Uterus (tissue), 4 donors: ENCODE measurements around the gene NDUFAF4. TPM values are rescaled to one million over a fixed set of nuclear protein-coding genes. Genes with fewer than 3 reads are reported as not detected.

Experiments
- DNase-seq, 2 donors: peaks; one replicate each; pipeline ENCODE4 v3.0.0-alpha.2; 2019 to 2020
- H3K27ac ChIP-seq, 2 donors: fragments of 200-600 bp; sonication (generic); 1 replicate in 1 of 2; 2 replicates in 1 of 2; pipeline ENCODE4 v1.5.1; 2016 to 2018
- H3K27me3 ChIP-seq, 2 donors: fragments of 200-600 bp; sonication (generic); one replicate each; pipeline ENCODE4 v1.5.1; 2018 to 2019; ENCODE audit warnings: control low read depth in 1 of 2
- H3K36me3 ChIP-seq, 2 donors: fragments of 200-600 bp; sonication (generic); one replicate each; pipeline ENCODE4 v1.5.1; 2019; ENCODE audit warnings: control low read depth in 1 of 2
- H3K4me1 ChIP-seq, 2 donors: fragments of 200-600 bp; sonication (generic); one replicate each; pipeline ENCODE4 v1.5.1; 2018 to 2019; ENCODE audit warnings: control low read depth in 1 of 2
- H3K4me3 ChIP-seq, 2 donors: fragments of 200-600 bp; sonication (generic); 1 replicate in 1 of 2; 2 replicates in 1 of 2; pipeline ENCODE4 v1.5.1; 2018 to 2019; ENCODE audit warnings: mild to moderate bottlenecking in 1 of 2
- H3K9me3 ChIP-seq, 2 donors: fragments of 200-600 bp; sonication (generic); one replicate each; pipeline ENCODE4 v1.5.1; 2019; ENCODE audit warnings: control low read depth in 1 of 2
- CTCF ChIP-seq, 4 experiments: fragments of 200-600 bp in 2 of 4; fragments of 450-650 bp in 2 of 4; sonication (generic) in 2 of 4; IDR thresholded peaks; one replicate each; pipeline ENCODE4 v1.5.1; 2016 to 2019; ENCODE audit warnings: antibody characterized with exemption in 4 of 4, mild to moderate bottlenecking in 2 of 4, moderate library complexity in 1 of 4
- POLR2A ChIP-seq, 2 donors: fragments of 450-650 bp; IDR thresholded peaks; one replicate each; pipeline ENCODE4 v1.6.1; 2016; ENCODE audit warnings: antibody characterized with exemption in 2 of 2, mild to moderate bottlenecking in 1 of 2, moderate library complexity in 1 of 2
- intact Hi-C: fragments of 100-400 bp; cut with DNase I; formaldehyde crosslinking; loops from one replicate; pipeline ENCODE4 v1.15.1; 2023; ENCODE audit warnings: low total_unique reads
- total RNA-seq, 4 donors: library from RNA; depleted of rRNA in 3 of 4; stranded (reverse); fragments of >200 nt in 3 of 4; gene quantifications; one replicate each; pipeline versions ENCODE4 v1.1.0 to v1.2.4, GENCODE V29; 2014 to 2023
- donor health status: DM: yes; HTN: yes; CAD: no.

The NDUFAF4 gene
- total RNA-seq, 4 donors from 2014 or later = 21.1 to 88.6 (median 29.1) TPM

GRCh38 chr6:96939007-96939805, 41.5 kb upstream of the NDUFAF4 start:
- Histone ChIP-seq H3K27me3 (no peaks in the 10 kb centered on the region), H3K4me3 (no peak overlapping the region), H3K9me3 (no peaks in the 10 kb centered on the region), H3K4me1 (no peaks in the 10 kb centered on the region), H3K36me3 (no peaks in the 10 kb centered on the region), H3K27ac (no peak overlapping the region)
- TF ChIP-seq CTCF (IDR thresholded peaks at IDR 0.05) (no peak), POLR2A (IDR thresholded peaks at IDR 0.05) (no peak)
- DNase-seq = no peak
- intact Hi-C loops = no loop called here

GRCh38 chr6:96934087-96934486, 36.4 kb upstream of the NDUFAF4 start:
- DNase-seq = no peak
- Histone ChIP-seq H3K4me3 (no peak overlapping the region), H3K36me3 (no peaks in the 10 kb centered on the region), H3K9me3 (no peaks in the 10 kb centered on the region), H3K27me3 (no peaks in the 10 kb centered on the region), H3K4me1 (no peaks in the 10 kb centered on the region), H3K27ac (no peak overlapping the region)
- TF ChIP-seq POLR2A (IDR thresholded peaks at IDR 0.05) = no peak
- no peak for TF ChIP-seq CTCF (IDR thresholded peaks at IDR 0.05)
- intact Hi-C loops = no loop called here

GRCh38 chr6:96931198-96931597, 33.5 kb upstream of the NDUFAF4 start:
- no peaks in the 10 kb centered on the region for H3K9me3 ChIP-seq
- no peaks in the 10 kb centered on the region for H3K36me3 ChIP-seq
- no peak for TF ChIP-seq CTCF (IDR thresholded peaks at IDR 0.05)
- no peak for TF ChIP-seq POLR2A (IDR thresholded peaks at IDR 0.05)
- H3K4me1 ChIP-seq = no peaks in the 10 kb centered on the region
- no peaks in the 10 kb centered on the region for H3K27me3 ChIP-seq
- no peak overlapping the region for H3K27ac ChIP-seq
- intact Hi-C loops = no loop called here
- no peak overlapping the region for H3K4me3 ChIP-seq
- no peak for DNase-seq

GRCh38 chr6:96929741-96930140, 32.0 kb upstream of the NDUFAF4 start:
- H3K4me1 ChIP-seq = no peaks in the 10 kb centered on the region
- intact Hi-C loops = no loop called here
- DNase-seq = no peak
- H3K4me3 ChIP-seq = no peak overlapping the region
- no peaks in the 10 kb centered on the region for H3K27me3 ChIP-seq
- no peaks in the 10 kb centered on the region for H3K36me3 ChIP-seq
- H3K9me3 ChIP-seq = no peaks in the 10 kb centered on the region
- H3K27ac ChIP-seq = no peak overlapping the region
- TF ChIP-seq CTCF (IDR thresholded peaks at IDR 0.05) (no peak), POLR2A (IDR thresholded peaks at IDR 0.05) (no peak)

- H3K27ac ChIP-seq = no peak overlapping the region
- DNase-seq = no peak
- TF ChIP-seq POLR2A (IDR thresholded peaks at IDR 0.05) = no peak
- no peak for TF ChIP-seq CTCF (IDR thresholded peaks at IDR 0.05)
- intact Hi-C loops = no loop called here
- H3K9me3 ChIP-seq = no peaks in the 10 kb centered on the region
- H3K4me1 ChIP-seq = no peaks in the 10 kb centered on the region
- no peak overlapping the region for H3K4me3 ChIP-seq
- no peaks in the 10 kb centered on the region for H3K27me3 ChIP-seq
- H3K36me3 ChIP-seq = no peaks in the 10 kb centered on the region
Observed at GRCh38 chr6:96927660-96928059, 30.0 kb upstream of the NDUFAF4 start.
